Pancreas (tissue), 10 donors: ENCODE measurements around the gene NOTUM. TPM values are rescaled to one million over a fixed set of nuclear protein-coding genes. Genes with fewer than 3 reads are reported as not detected.
"Not testable (repeated sequence)": the region's sequence is repeated elsewhere in the genome, so short reads cannot be mapped to it uniquely, and the experiment has no call there.

ENCODE experiments used
- ATAC-seq, 4 donors: fragments of 200-7000 bp; cut with Tn5 transposase; one replicate each; pipeline versions ENCODE4 v1.8.0 to v1.9.1; 2020; ENCODE audit warnings: mild to moderate bottlenecking in 4 of 4, moderate library complexity in 4 of 4
- DNase-seq, 6 donors: peaks; one replicate each; pipeline ENCODE4 v3.0.0-alpha.2; 2020
- FAIRE-seq: peaks from 2 replicates; lab custom pipeline; 2012; peaks lifted over from hg19 to GRCh38; lab: Jason Lieb, UNC
- H3K27ac ChIP-seq, 4 donors: fragments of 200-600 bp; sonication (generic); 1 replicate in 3 of 4; 2 replicates in 1 of 4; pipeline versions ENCODE4 v1.5.0 to v1.8.0; 2020
- H3K27me3 ChIP-seq, 4 donors: fragments of 200-600 bp; one replicate each; pipeline ENCODE4 v1.8.0; 2021
- H3K36me3 ChIP-seq, 3 donors: fragments of 200-600 bp; sonication (generic) in 1 of 3; one replicate each; pipeline versions ENCODE4 v1.5.0 to v1.8.0; 2020 to 2021
- H3K4me1 ChIP-seq, 3 donors: fragments of 200-600 bp; one replicate each; pipeline ENCODE4 v1.8.0; 2021
- H3K4me3 ChIP-seq, 4 donors: fragments of 200-600 bp; sonication (generic) in 2 of 4; one replicate each; pipeline versions ENCODE4 v1.5.0 to v1.8.0; 2020 to 2021
- H3K9me3 ChIP-seq, 4 donors: fragments of 200-600 bp; one replicate each; pipeline ENCODE4 v1.8.0; 2021
- WGBS, 2 donors: extraction: QIAGEN DNeasy Blood & Tissue Kit; methylation state at CpG; one replicate each; pipeline ENCODE4 v1.1.7; 2013; 5-methylcytosine and 5-hydroxymethylcytosine counted together
- intact Hi-C, 3 donors: fragments of 100-400 bp; cut with DNase I; formaldehyde crosslinking; loops; one replicate each; pipeline versions ENCODE4 v1.11.1 to v1.14.2; 2022
- polyA plus RNA-seq, 2 donors: library from polyadenylated mRNA; stranded (reverse); fragments of 200-250 nt; gene quantifications; one replicate each; pipeline ENCODE4 v1.2.3, GENCODE V29; 2013
- total RNA-seq, 6 donors: library from RNA; stranded (reverse); fragmentation: NEBNext Ultra II Directional in 4 of 6; extraction: Animal tissue kit (Norgen Biotek cat#: 25700) in 4 of 6; gene quantifications; one replicate each; pipeline versions ENCODE4 v1.2.1 to v1.2.4, GENCODE V29; 2021 to 2023
- TF ChIP-seq, protein P1 (sequence below), 4 donors: fragments of 200-600 bp; sonication (generic) in 3 of 4; IDR thresholded peaks; one replicate each; pipeline versions ENCODE4 v1.5.0 to v1.8.0; 2021; ENCODE audit warnings: antibody characterized with exemption in 4 of 4
- donor health status: healthy with polysubstance abuse.
- donor health status: DM: no; HTN: no; CAD: no; lungs with moderate emphysema.
- donor health status: DM: no; HTN: no; CAD: no.
- donor health status: control.
- donor health status: control.
- donor health status: Bipolar disorder and iron deficiency.
- donor health status: DM: yes; HTN: yes; CAD: no.
- donor health status: DM: no; HTN: no; CAD: no.
- donor health status: DM: no; HTN: no; CAD: no.
- donor health status: DM: yes; HTN: yes; CAD: no.

Gene NOTUM
- total and polyA plus RNA-seq, 8 donors, result 0.14 to 0.44 (median 0.21) TPM; not detected in 1

DNA sequence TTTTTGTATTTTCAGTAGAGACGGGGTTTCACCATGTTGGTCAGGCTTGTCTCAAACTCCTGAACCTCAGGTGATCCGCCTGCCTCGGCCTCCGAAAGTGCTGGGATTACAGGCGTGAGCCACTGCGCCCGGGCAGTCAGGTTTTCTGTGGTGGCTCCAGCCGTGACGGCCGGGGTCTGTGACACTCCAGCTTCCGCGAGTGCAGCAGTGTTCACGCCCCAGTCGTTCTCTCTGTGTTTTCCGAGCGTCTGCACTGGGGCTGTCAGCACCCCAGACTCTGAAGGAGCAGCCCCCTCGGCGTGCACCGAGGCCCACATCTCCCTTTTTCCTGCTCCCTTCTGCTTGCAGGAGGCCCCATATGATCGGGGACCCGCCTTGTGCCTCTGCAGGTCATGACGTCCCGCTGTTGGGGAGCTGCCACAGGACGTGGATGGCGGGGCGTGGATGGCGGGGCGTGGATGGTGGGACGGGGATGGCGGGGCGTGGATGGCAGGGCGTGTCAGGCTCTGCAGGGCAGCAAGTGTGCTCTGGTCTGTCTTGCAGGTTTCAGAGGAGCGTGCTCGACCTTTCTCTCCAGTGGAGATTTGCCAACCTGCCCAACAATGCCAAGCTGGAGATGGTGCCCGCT is 22.1 kb upstream of the NOTUM start:
- Histone ChIP-seq H3K9me3 (no peaks in the 10 kb centered on the region), H3K4me3 (no peak overlapping the region), H3K36me3 (peaks cover 0 to 12% (median 0%) of the 10 kb centered on the region in 3 donors), H3K27ac (no peak overlapping the region), H3K4me1 (peaks cover 0 to 4% (median 3%) of the 10 kb centered on the region in 3 donors), H3K27me3 (no peaks in the 10 kb centered on the region)
- no peak for FAIRE-seq
- TF ChIP-seq, protein P1, sequence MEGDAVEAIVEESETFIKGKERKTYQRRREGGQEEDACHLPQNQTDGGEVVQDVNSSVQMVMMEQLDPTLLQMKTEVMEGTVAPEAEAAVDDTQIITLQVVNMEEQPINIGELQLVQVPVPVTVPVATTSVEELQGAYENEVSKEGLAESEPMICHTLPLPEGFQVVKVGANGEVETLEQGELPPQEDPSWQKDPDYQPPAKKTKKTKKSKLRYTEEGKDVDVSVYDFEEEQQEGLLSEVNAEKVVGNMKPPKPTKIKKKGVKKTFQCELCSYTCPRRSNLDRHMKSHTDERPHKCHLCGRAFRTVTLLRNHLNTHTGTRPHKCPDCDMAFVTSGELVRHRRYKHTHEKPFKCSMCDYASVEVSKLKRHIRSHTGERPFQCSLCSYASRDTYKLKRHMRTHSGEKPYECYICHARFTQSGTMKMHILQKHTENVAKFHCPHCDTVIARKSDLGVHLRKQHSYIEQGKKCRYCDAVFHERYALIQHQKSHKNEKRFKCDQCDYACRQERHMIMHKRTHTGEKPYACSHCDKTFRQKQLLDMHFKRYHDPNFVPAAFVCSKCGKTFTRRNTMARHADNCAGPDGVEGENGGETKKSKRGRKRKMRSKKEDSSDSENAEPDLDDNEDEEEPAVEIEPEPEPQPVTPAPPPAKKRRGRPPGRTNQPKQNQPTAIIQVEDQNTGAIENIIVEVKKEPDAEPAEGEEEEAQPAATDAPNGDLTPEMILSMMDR (IDR thresholded peaks at IDR 0.05), result no peak
- 94% methylated on average over 33 to 35 of the region's 35 CpGs for WGBS, 2 donors
- intact Hi-C loops, result no loop called here
- ATAC-seq, result no peak
- no peak for DNase-seq

DNA sequence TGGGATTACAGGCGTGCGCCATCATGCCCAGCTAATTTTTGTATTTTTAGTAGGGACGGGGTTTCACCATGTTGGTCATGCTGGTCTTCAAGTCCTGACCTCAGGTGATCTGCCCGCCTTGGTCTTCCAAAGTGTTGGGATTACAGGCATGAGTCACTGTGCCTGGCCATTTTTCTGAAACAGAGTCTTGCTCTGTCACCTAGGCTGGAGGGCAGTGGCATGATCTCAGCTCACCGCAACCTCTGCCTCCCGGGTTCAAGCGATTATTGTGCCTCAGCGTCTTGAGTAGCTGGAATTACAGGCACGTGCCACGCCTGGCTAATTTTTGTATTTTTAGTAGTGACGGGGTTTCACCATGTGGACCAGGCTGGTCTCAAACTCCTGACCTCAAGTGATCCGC is 20.5 kb upstream of the NOTUM start:
- DNase-seq, ATAC-seq, H3K9me3 ChIP-seq, intact Hi-C loops, H3K4me1 ChIP-seq, H3K27ac ChIP-seq, H3K4me3 ChIP-seq, FAIRE-seq, H3K27me3 ChIP-seq: not testable (repeated sequence)
- WGBS, 2 donors, result 96 to 97% methylated on average over 12 of the region's 12 CpGs
- H3K36me3 ChIP-seq, result peaks cover 0 to 12% (median 0%) of the 10 kb centered on the region in 3 donors

DNA sequence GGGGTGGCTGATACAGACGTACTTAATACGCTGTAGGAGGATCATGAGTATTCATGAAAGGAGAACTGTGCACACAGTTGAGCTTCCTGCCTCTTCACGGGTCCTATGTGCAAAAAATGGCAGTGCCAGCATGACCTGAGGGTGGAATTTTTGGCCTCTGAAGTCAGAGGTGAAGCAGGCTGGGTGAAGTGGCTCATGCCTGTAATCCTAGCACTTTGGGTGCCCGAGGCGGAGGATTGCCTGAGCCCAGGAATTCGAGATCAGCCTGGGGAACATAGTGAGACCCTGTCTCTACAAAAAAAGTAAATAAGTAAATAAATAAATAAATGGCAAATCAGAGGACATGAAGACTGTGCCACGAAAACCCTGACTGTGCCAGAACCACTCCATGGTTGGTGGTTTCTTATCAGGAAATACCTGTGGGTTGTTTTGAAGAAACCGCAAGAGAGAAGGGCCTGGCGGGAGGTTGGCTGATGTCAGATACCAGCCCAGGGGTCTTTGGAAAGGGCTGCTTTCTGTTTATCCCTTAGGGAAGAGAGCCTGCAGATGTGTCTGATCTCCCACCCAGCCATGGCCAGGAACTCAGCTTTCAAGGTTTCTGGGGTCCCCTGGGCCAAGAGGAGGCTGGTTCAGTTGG is 19.8 kb upstream of the NOTUM start:
- intact Hi-C loops, result no loop called here
- no peak overlapping the region for H3K4me3 ChIP-seq
- H3K9me3 ChIP-seq, result no peaks in the 10 kb centered on the region
- FAIRE-seq (no peak), ATAC-seq (no peak), DNase-seq (no peak)
- H3K36me3 ChIP-seq, result peaks cover 0 to 9% (median 0%) of the 10 kb centered on the region in 3 donors
- H3K27ac ChIP-seq, result no peak overlapping the region
- 90% methylated on average over 9 of the region's 9 CpGs for WGBS, 2 donors
- TF ChIP-seq, protein P1 (IDR thresholded peaks at IDR 0.05), result no peak
- peaks cover 0 to 7% (median 3%) of the 10 kb centered on the region in 3 donors for H3K4me1 ChIP-seq
- H3K27me3 ChIP-seq, result no peaks in the 10 kb centered on the region

DNA sequence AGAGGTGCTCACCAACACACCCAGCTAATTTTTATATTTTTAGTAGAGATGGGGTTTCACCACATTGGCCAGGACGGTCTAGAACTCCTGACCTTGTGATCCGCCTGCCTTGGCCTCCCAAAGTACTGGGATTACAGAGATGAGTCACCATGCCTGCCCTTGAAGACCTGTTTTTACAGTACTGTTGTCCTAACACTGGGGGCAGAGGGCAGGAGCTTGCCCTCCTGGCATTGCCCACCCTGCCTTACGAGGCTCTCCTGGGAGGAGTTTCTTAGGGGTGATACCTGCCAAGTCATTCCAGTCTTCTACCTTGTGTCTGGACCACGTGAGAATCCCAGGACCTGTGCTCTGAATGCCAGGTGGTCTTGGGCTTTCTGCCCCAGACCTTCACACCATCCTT is 19.1 kb upstream of the NOTUM start:
- TF ChIP-seq, protein P1 (IDR thresholded peaks at IDR 0.05), result no peak
- DNase-seq, result no peak
- ATAC-seq, result no peak
- H3K27ac ChIP-seq, result no peak overlapping the region
- WGBS, 2 donors, result 91% methylated on average over 4 of the region's 4 CpGs
- peaks cover 0 to 7% (median 3%) of the 10 kb centered on the region in 3 donors for H3K4me1 ChIP-seq
- H3K36me3 ChIP-seq, result peaks cover 0 to 5% (median 0%) of the 10 kb centered on the region in 3 donors
- no peaks in the 10 kb centered on the region for H3K9me3 ChIP-seq
- intact Hi-C loops, result no loop called here
- FAIRE-seq, result no peak
- no peak overlapping the region for H3K4me3 ChIP-seq
- no peaks in the 10 kb centered on the region for H3K27me3 ChIP-seq

GRCh38 chr17:81978524-81979298 is 17.7 kb upstream of the NOTUM start:
- DNase-seq (no peak), ATAC-seq (no peak), FAIRE-seq (no peak)

More at GRCh38 chr17:81978524-81979298, 17.7 kb upstream of the NOTUM start:
- peaks cover 0 to 7% (median 3%) of the 10 kb centered on the region in 3 donors for H3K4me1 ChIP-seq
- no peak overlapping the region for H3K27ac ChIP-seq
- H3K36me3 ChIP-seq, result no peaks in the 10 kb centered on the region
- intact Hi-C loops, result no loop called here
- 82 to 84% methylated on average over 27 of the region's 27 CpGs for WGBS, 2 donors
- H3K27me3 ChIP-seq, result no peaks in the 10 kb centered on the region
- TF ChIP-seq, protein P1 (IDR thresholded peaks at IDR 0.05), result no peak
- H3K4me3 ChIP-seq, result peak overlapping the region in 1 of 4 donors; percentile 92
- H3K9me3 ChIP-seq, result no peaks in the 10 kb centered on the region
